HepG2 (cell line): ENCODE data around the gene NET1. TPM values are rescaled to one million over a fixed set of nuclear protein-coding genes. Genes with fewer than 3 reads are reported as not detected.

Experiments
- FOXP1 ChIP-seq, 2 experiments: fragments of 450-650 bp in 1 of 2; IDR thresholded peaks; 2 replicates each; pipeline ENCODE4 v1.6.1; 2017 to 2018; ENCODE audit warnings: antibody characterized with exemption in 1 of 2
- HOXA3 ChIP-seq: sonication (generic); formaldehyde crosslinking; IDR thresholded peaks from 2 replicates; pipeline ENCODE4 v1.5.0; 2020; ENCODE audit warnings: missing genetic modification reagents
- KLF15 ChIP-seq: sonication (generic); formaldehyde crosslinking; IDR thresholded peaks from 2 replicates; pipeline ENCODE4 v1.8.1; 2023; ENCODE audit warnings: borderline replicate concordance, mild to moderate bottlenecking, inconsistent platforms, missing genetic modification reagents, mixed read lengths
- NR2F6 ChIP-seq, 2 experiments: IDR thresholded peaks; 2 replicates each; pipeline ENCODE4 v1.6.1; 2016; ENCODE audit warnings: antibody characterized with exemption in 1 of 2, mild to moderate bottlenecking in 1 of 2
- POLR2AphosphoS5 ChIP-seq: IDR thresholded peaks from 2 replicates; pipeline ENCODE4 v1.6.1; 2012; ENCODE audit warnings: low read depth, low read length
- SIN3A ChIP-seq: IDR thresholded peaks from 2 replicates; pipeline ENCODE4 v1.6.1; 2011; ENCODE audit warnings: low read depth, mild to moderate bottlenecking, control low read depth, low read length, borderline replicate concordance
- SMAD9 ChIP-seq: sonication (generic); formaldehyde crosslinking; IDR thresholded peaks from 2 replicates; pipeline ENCODE4 v1.5.1; 2020; ENCODE audit warnings: mild to moderate bottlenecking, missing genetic modification reagents
- SMARCC2 ChIP-seq: fragments of 450-650 bp; IDR thresholded peaks from 2 replicates; pipeline ENCODE4 v1.6.1; 2017; ENCODE audit warnings: antibody characterized with exemption, mild to moderate bottlenecking
- SNRNP70 ChIP-seq: fragments of 200-400 bp; formaldehyde crosslinking; IDR thresholded peaks from 2 replicates; pipeline ENCODE4 v1.6.1; 2017; ENCODE audit warnings: mild to moderate bottlenecking, low read depth, low read length, moderate library complexity
- SOX13 ChIP-seq, 3 experiments: fragments of 450-650 bp in 1 of 3; sonication (generic) in 1 of 3; formaldehyde crosslinking in 1 of 3; IDR thresholded peaks in 2 of 3; conservative IDR thresholded peaks in 1 of 3; 2 replicates each; pipeline versions ENCODE4 v1.5.0 to v1.6.1; 2016 to 2020; ENCODE audit warnings: antibody characterized with exemption in 1 of 3, mild to moderate bottlenecking in 1 of 3, missing compliant biosample characterization in 1 of 3, missing genetic modification reagents in 1 of 3, moderate library complexity in 1 of 3
- SOX6 ChIP-seq, 2 experiments: fragments of 450-650 bp in 1 of 2; sonication (generic) in 1 of 2; formaldehyde crosslinking in 1 of 2; IDR thresholded peaks; 2 replicates each; pipeline versions ENCODE4 v1.4.0 to v1.6.1; 2017 to 2020; ENCODE audit warnings: antibody characterized with exemption in 1 of 2, mild to moderate bottlenecking in 1 of 2, missing genetic modification reagents in 1 of 2
- ZFP36L2 ChIP-seq: sonication (generic); formaldehyde crosslinking; IDR thresholded peaks from 2 replicates; pipeline ENCODE4 v1.4.0; 2020; ENCODE audit warnings: missing genetic modification reagents
- ZFP41 ChIP-seq: sonication (generic); formaldehyde crosslinking; IDR thresholded peaks from 2 replicates; pipeline ENCODE4 v1.4.0; 2020; ENCODE audit warnings: mild to moderate bottlenecking, missing genetic modification reagents, borderline replicate concordance
- ZNF350 ChIP-seq: sonication (generic); formaldehyde crosslinking; IDR thresholded peaks from 2 replicates; pipeline ENCODE4 v1.4.0; 2020; ENCODE audit warnings: mild to moderate bottlenecking, low read depth, missing genetic modification reagents, borderline replicate concordance
- ZNF484 ChIP-seq: sonication (generic); formaldehyde crosslinking; IDR thresholded peaks from 2 replicates; pipeline ENCODE4 v1.5.1; 2020; ENCODE audit warnings: mild to moderate bottlenecking, low read depth, missing genetic modification reagents, borderline replicate concordance
- ZSCAN30 ChIP-seq: sonication (generic); formaldehyde crosslinking; IDR thresholded peaks from 2 replicates; pipeline ENCODE4 v1.5.0; 2020; ENCODE audit warnings: mild to moderate bottlenecking, missing genetic modification reagents
- polyA plus RNA-seq, 8 experiments: library from polyadenylated mRNA; depleted of rRNA in 3 of 8; stranded (reverse) in 7 of 8; unstranded in 1 of 8; fragments of >200 nt; fragmentation: Illumina TruSeq in 4 of 8; extraction: Trizol in 4 of 8; gene quantifications; 2 replicates each; pipeline versions ENCODE4 v1.2.1 to v1.2.3, GENCODE V29; 2011 to 2016; ENCODE audit warnings: low read depth in 4 of 8, missing spikeins in 1 of 8, mixed read lengths in 1 of 8; ENCODE audit not compliant: insufficient read depth in 1 of 8
- total RNA-seq, 5 experiments: library from RNA; depleted of rRNA; stranded (reverse); fragments of >200 nt; fragmentation: Illumina TruSeq; extraction: Trizol; gene quantifications; 2 replicates each; pipeline ENCODE4 v1.2.3, GENCODE V29; 2016; ENCODE audit warnings: low read depth in 1 of 5
- TF ChIP-seq, protein P1 (sequence below): sonication (generic); formaldehyde crosslinking; IDR thresholded peaks from 2 replicates; pipeline ENCODE4 v1.4.0; 2020; ENCODE audit warnings: missing genetic modification reagents
- TF ChIP-seq, protein P2 (sequence below): sonication (generic); formaldehyde crosslinking; IDR thresholded peaks from 2 replicates; pipeline ENCODE4 v1.8.1; 2022; ENCODE audit warnings: mild to moderate bottlenecking, missing genetic modification reagents
- TF ChIP-seq, protein P3 (sequence below): IDR thresholded peaks from 2 replicates; pipeline ENCODE4 v1.6.1; 2016; ENCODE audit warnings: missing biosample characterization, missing genetic modification reagents, low read depth
- TF ChIP-seq, protein P4 (sequence below): sonication (generic); formaldehyde crosslinking; IDR thresholded peaks from 2 replicates; pipeline ENCODE4 v1.8.0; 2022; ENCODE audit warnings: mild to moderate bottlenecking, missing genetic modification reagents, moderate library complexity
- TF ChIP-seq, protein P5 (sequence below): sonication (generic); formaldehyde crosslinking; IDR thresholded peaks from 2 replicates; pipeline ENCODE4 v1.5.0; 2020; ENCODE audit warnings: mild to moderate bottlenecking, missing genetic modification reagents

Gene NET1
- total and polyA plus RNA-seq, 2 of the 13 experiments (the other 11 are each of a cell fraction or from before 2014, with no cell fraction given), result 48.1 to 65.8 TPM

DNA sequence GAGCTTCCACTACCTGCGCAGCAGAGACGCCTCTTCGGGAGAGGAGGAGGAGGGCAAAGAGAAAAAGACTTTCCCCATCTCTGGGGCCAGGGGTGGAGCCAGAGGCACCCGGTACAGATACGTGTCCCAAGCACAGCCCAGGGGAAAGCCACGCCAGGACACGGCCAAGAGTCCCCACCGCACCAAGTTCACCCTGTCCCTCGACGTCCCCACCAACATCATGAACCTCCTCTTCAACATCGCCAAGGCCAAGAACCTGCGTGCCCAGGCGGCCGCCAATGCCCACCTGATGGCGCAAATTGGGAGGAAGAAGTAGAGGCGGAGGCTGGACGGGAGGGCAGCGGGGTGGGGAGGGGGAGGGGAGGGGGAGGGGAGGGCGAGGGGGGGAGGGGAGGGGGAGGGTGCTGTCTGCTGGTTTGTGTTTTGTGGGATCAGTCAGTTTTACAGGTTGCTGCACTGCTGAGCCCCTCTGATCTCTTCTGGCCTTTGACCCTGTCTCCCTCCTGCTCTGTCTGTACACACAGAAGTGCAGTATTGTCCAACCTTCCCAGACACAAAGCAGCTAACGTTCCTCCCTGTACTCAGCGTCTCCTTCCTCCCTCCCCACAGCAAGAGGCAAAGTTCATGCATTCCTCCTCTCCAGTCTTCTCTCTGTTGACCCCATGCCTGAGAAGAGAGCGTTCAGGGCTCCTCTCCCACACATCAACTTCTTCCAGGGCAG, 38.3 kb upstream of the NET1 start (continued):
- TF ChIP-seq ZNF350 (CRISPR knock-in tag) (no peak), KLF15 (CRISPR knock-in tag) (no peak), POLR2AphosphoS5 (no peak), SOX13 (IDR thresholded peaks at IDR 0.05) (peak; percentile 44; the same call in 1 of the 2 replicates), SOX13 (CRISPR knock-in tag; conservative IDR thresholded peaks at IDR 0.05 in 1 of 2, IDR thresholded peaks at IDR 0.05 in 1 of 2) (peak in 1 of 2 experiments; percentile 78; a peak in 2 of 4 replicates), ZFP41 (CRISPR knock-in tag) (no peak), ZNF484 (CRISPR knock-in tag) (no peak), SMAD9 (CRISPR knock-in tag) (no peak), SIN3A (no peak), SMARCC2 (no peak), ZSCAN30 (CRISPR knock-in tag) (no peak), FOXP1 (IDR thresholded peaks at IDR 0.05) (no peak), FOXP1 (CRISPR knock-in tag; IDR thresholded peaks at IDR 0.05) (no peak), SOX6 (IDR thresholded peaks at IDR 0.05) (no peak), SOX6 (CRISPR knock-in tag; IDR thresholded peaks at IDR 0.05) (peak; percentile 58), SNRNP70 (no peak), ZFP36L2 (CRISPR knock-in tag) (no peak), HOXA3 (CRISPR knock-in tag) (no peak), NR2F6 (IDR thresholded peaks at IDR 0.05) (peak; percentile 59), NR2F6 (CRISPR knock-in tag; IDR thresholded peaks at IDR 0.05) (peak; percentile 45; the same call in 1 of the 2 replicates)
- TF ChIP-seq, protein P1, sequence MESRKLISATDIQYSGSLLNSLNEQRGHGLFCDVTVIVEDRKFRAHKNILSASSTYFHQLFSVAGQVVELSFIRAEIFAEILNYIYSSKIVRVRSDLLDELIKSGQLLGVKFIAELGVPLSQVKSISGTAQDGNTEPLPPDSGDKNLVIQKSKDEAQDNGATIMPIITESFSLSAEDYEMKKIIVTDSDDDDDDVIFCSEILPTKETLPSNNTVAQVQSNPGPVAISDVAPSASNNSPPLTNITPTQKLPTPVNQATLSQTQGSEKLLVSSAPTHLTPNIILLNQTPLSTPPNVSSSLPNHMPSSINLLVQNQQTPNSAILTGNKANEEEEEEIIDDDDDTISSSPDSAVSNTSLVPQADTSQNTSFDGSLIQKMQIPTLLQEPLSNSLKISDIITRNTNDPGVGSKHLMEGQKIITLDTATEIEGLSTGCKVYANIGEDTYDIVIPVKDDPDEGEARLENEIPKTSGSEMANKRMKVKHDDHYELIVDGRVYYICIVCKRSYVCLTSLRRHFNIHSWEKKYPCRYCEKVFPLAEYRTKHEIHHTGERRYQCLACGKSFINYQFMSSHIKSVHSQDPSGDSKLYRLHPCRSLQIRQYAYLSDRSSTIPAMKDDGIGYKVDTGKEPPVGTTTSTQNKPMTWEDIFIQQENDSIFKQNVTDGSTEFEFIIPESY, result no peak
- TF ChIP-seq, protein P2, sequence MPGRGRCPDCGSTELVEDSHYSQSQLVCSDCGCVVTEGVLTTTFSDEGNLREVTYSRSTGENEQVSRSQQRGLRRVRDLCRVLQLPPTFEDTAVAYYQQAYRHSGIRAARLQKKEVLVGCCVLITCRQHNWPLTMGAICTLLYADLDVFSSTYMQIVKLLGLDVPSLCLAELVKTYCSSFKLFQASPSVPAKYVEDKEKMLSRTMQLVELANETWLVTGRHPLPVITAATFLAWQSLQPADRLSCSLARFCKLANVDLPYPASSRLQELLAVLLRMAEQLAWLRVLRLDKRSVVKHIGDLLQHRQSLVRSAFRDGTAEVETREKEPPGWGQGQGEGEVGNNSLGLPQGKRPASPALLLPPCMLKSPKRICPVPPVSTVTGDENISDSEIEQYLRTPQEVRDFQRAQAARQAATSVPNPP (CRISPR knock-in tag), result no peak
- TF ChIP-seq, protein P3, sequence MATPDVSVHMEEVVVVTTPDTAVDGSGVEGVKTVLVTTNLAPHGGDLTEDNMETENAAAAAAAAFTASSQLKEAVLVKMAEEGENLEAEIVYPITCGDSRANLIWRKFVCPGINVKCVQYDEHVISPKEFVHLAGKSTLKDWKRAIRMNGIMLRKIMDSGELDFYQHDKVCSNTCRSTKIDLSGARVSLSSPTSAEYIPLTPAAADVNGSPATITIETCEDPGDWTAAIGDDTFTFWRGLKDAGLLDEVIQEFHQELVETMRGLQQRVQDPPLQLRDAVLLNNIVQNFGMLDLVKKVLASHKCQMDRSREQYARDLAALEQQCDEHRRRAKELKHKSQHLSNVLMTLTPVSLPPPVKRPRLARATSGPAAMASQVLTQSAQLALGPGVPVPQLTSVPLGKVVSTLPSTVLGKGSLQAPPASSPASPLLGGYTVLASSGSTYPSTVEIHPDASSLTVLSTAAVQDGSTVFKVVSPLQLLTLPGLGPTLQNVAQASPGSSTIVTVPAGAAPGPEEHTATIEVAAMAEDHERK (CRISPR knock-in tag), result no peak
- TF ChIP-seq, protein P4, sequence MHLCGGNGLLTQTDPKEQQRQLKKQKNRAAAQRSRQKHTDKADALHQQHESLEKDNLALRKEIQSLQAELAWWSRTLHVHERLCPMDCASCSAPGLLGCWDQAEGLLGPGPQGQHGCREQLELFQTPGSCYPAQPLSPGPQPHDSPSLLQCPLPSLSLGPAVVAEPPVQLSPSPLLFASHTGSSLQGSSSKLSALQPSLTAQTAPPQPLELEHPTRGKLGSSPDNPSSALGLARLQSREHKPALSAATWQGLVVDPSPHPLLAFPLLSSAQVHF (CRISPR knock-in tag), result no peak
- TF ChIP-seq, protein P5, sequence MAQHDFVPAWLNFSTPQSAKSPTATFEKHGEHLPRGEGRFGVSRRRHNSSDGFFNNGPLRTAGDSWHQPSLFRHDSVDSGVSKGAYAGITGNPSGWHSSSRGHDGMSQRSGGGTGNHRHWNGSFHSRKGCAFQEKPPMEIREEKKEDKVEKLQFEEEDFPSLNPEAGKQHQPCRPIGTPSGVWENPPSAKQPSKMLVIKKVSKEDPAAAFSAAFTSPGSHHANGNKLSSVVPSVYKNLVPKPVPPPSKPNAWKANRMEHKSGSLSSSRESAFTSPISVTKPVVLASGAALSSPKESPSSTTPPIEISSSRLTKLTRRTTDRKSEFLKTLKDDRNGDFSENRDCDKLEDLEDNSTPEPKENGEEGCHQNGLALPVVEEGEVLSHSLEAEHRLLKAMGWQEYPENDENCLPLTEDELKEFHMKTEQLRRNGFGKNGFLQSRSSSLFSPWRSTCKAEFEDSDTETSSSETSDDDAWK, result no peak
